Transverse colon (tissue), 4 donors: Measurements from ENCODE around the gene CLEC12A. TPM values are rescaled to one million over a fixed set of nuclear protein-coding genes. Genes with fewer than 3 reads are reported as not detected.
"Not testable (repeated sequence)": the region's sequence is repeated elsewhere in the genome, so short reads cannot be mapped to it uniquely, and the experiment has no call there.

ENCODE experiments used
- DNase-seq: peaks from one replicate; pipeline ENCODE4 v3.0.0-alpha.2; 2019
- H3K27ac ChIP-seq, 4 donors: fragments of 200-600 bp; sonication (generic); 2 replicates each; pipeline ENCODE4 v1.5.1; 2016 to 2018; ENCODE audit warnings: inconsistent platforms in 4 of 4
- H3K27me3 ChIP-seq: fragments of 200-600 bp; sonication (generic); 2 replicates; pipeline ENCODE4 v1.5.1; 2017; ENCODE audit warnings: inconsistent platforms
- H3K36me3 ChIP-seq, 4 donors: fragments of 200-600 bp; sonication (generic); 2 replicates each; pipeline ENCODE4 v1.5.1; 2017 to 2019; ENCODE audit warnings: inconsistent platforms in 4 of 4
- H3K4me1 ChIP-seq, 4 donors: fragments of 200-600 bp; sonication (generic); 2 replicates each; pipeline ENCODE4 v1.5.1; 2017 to 2020; ENCODE audit warnings: inconsistent platforms in 4 of 4
- H3K4me3 ChIP-seq, 4 donors: fragments of 200-600 bp; sonication (generic); 1 replicate in 1 of 4; 2 replicates in 3 of 4; pipeline versions ENCODE4 v1.5.1 to v1.6.1; 2017 to 2019; ENCODE audit warnings: inconsistent platforms in 4 of 4
- H3K9me3 ChIP-seq, 2 donors: fragments of 200-600 bp; sonication (generic); 2 replicates each; pipeline ENCODE4 v1.5.1; 2017 to 2019; ENCODE audit warnings: inconsistent platforms in 2 of 2
- EP300 ChIP-seq: sonication (generic); formaldehyde crosslinking; IDR thresholded peaks from one replicate; pipeline ENCODE4 v1.6.1; 2017; ENCODE audit warnings: antibody characterized with exemption, low read depth
- POLR2A ChIP-seq: fragments of 450-650 bp; IDR thresholded peaks from one replicate; pipeline ENCODE4 v1.6.1; 2016; ENCODE audit warnings: antibody characterized with exemption, mild to moderate bottlenecking, moderate library complexity
- POLR2AphosphoS5 ChIP-seq, 3 donors: sonication (generic); formaldehyde crosslinking; IDR thresholded peaks; one replicate each; pipeline ENCODE4 v1.6.1; 2016; ENCODE audit warnings: antibody characterized with exemption in 3 of 3
- WGBS, 2 donors: methylation state at CpG; one replicate each; pipeline ENCODE4 v1.1.5; 2018; ENCODE audit warnings: low coverage in 1 of 2; 5-methylcytosine and 5-hydroxymethylcytosine counted together
- in situ Hi-C, 4 donors: fragments of 200-750 bp; cut with MboI; loops; one replicate each; pipeline versions ENCODE4 v1.15.0 to v1.15.1; 2017; ENCODE audit warnings: low sequenced_read_pairs in 3 of 4, low pct_ligation_motif_present in 1 of 4, low pct_unique_long_range_greater_than_20kb in 1 of 4
- intact Hi-C: fragments of 100-400 bp; cut with DNase I; formaldehyde crosslinking; loops from one replicate; pipeline ENCODE4 v1.15.1; 2023; ENCODE audit warnings: low total_unique reads
- total RNA-seq, 4 donors: library from RNA; depleted of rRNA; stranded (reverse); fragments of >200 nt; gene quantifications; one replicate each; pipeline ENCODE4 v1.1.0, GENCODE V29; 2016
- TF ChIP-seq, protein P1 (sequence below), 5 experiments: fragments of 200-600 bp in 3 of 5; fragments of 450-650 bp in 2 of 5; sonication (generic) in 3 of 5; IDR thresholded peaks; 1 replicate in 2 of 5; 2 replicates in 3 of 5; pipeline ENCODE4 v1.5.1; 2016 to 2017; ENCODE audit warnings: antibody characterized with exemption in 5 of 5, inconsistent platforms in 3 of 5, mild to moderate bottlenecking in 2 of 5, moderate library complexity in 1 of 5

The CLEC12A gene
- total RNA-seq, 4 donors from 2014 or later, result 0.27 to 1.4 TPM; not detected in 2

DNA sequence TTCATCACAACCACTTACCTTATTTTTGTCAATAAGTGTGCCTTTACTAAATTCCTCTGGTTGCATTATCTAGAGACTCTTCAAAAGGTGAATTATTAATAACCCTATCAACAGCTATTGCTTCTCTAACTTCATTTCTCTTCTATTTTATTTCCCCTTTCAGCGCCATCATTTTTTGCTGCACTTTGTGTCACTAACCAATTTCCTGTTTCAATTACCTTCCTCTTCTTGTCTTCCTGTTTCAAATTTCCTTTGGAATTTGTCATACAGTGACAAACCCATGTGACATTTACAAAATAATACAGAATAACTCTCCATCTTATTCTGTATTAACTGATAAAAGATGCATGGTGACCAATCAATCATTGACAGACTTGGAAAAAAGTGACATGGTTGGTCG lies 26.8 kb upstream of the CLEC12A start:
- no peak overlapping the region for H3K27ac ChIP-seq

DNA sequence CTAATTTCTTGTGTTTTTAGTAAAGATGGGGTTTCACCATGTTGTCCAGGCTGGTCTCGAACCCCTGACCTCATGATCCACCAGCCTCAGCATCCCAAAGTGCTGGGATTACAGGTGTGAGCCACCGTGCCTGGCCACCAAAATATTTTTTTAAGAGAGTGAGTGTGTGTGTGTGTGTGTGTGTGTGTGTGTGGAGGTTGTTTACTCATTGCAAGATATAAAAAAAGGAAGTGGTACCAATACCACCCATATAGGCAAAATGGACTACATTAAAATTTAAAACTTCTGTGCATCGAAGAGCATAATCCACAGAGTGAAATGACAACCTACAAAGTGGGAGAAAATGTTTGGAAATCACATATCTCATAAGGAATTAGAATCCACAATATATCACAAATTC lies 23.5 kb upstream of the CLEC12A start:
- Histone ChIP-seq H3K4me3 (no peak overlapping the region), H3K27ac (no peak overlapping the region), H3K27me3 (no peaks in the 10 kb centered on the region), H3K4me1 (no peaks in the 10 kb centered on the region), H3K36me3 (no peaks in the 10 kb centered on the region), H3K9me3 (no peaks in the 10 kb centered on the region)
- TF ChIP-seq POLR2AphosphoS5 (IDR thresholded peaks at IDR 0.05) (no peak), EP300 (no peak), POLR2A (no peak)
- TF ChIP-seq, protein P1, sequence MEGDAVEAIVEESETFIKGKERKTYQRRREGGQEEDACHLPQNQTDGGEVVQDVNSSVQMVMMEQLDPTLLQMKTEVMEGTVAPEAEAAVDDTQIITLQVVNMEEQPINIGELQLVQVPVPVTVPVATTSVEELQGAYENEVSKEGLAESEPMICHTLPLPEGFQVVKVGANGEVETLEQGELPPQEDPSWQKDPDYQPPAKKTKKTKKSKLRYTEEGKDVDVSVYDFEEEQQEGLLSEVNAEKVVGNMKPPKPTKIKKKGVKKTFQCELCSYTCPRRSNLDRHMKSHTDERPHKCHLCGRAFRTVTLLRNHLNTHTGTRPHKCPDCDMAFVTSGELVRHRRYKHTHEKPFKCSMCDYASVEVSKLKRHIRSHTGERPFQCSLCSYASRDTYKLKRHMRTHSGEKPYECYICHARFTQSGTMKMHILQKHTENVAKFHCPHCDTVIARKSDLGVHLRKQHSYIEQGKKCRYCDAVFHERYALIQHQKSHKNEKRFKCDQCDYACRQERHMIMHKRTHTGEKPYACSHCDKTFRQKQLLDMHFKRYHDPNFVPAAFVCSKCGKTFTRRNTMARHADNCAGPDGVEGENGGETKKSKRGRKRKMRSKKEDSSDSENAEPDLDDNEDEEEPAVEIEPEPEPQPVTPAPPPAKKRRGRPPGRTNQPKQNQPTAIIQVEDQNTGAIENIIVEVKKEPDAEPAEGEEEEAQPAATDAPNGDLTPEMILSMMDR (IDR thresholded peaks at IDR 0.05), result no peak
- WGBS, 2 donors, result 68 to 82% methylated on average over 1 to 3 of the region's 3 CpGs
- no peak for DNase-seq
- intact Hi-C loops, result no loop called here
- in situ Hi-C loops, result no loop called here

More for the DNA sequence above, 26.8 kb upstream of the CLEC12A start:
- in situ Hi-C loops, result no loop called here
- intact Hi-C loops, result no loop called here
- Histone ChIP-seq H3K4me1 (no peaks in the 10 kb centered on the region), H3K9me3 (no peaks in the 10 kb centered on the region), H3K4me3 (no peak overlapping the region), H3K27me3 (no peaks in the 10 kb centered on the region), H3K36me3 (no peaks in the 10 kb centered on the region)
- TF ChIP-seq EP300 (no peak), POLR2A (no peak), POLR2AphosphoS5 (IDR thresholded peaks at IDR 0.05) (no peak)
- TF ChIP-seq, protein P1 (IDR thresholded peaks at IDR 0.05), result no peak
- WGBS, 2 donors, result 63 to 69% methylated on average over 2 of the region's 2 CpGs
- DNase-seq, result no peak

DNA sequence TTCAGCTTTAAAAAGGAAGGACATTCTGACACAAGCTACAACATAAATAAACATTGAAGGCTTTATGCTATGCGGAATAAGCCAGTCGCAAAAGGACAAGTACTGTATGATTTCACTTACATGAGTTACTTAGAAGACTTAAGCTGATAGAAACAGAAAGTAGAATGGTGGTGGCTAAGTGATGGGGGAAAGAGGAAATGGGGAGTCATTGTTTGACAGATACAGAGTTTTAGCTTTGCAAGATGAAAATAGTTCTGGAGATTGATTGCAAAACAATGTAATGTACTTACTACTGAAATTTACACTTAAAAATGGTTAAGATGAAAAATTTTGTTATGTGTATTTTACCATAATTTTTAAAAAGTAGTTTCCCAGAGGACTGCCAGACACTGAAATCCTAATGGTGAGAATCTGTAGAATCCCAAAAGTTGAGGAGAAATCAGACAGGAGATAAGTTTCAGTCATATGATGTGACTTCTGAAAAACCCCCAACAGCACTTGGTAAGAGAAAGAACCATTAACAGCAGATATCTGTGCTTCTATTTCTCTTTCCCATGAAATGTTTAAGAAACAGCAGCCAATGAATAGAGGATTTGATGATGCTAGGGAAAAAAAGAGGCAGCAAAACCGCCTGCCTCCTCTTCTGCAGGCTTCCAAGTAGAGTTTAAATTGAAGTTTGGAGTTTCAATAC lies 22.5 kb upstream of the CLEC12A start:
- intact Hi-C loops (no loop called here), in situ Hi-C loops (no loop called here)
- TF ChIP-seq, protein P1 (IDR thresholded peaks at IDR 0.05), result no peak
- TF ChIP-seq POLR2A, result no peak
- Histone ChIP-seq H3K9me3 (no peaks in the 10 kb centered on the region), H3K36me3 (no peaks in the 10 kb centered on the region), H3K4me1 (no peaks in the 10 kb centered on the region), H3K4me3 (no peak overlapping the region), H3K27me3 (no peaks in the 10 kb centered on the region), H3K27ac (no peak overlapping the region)
- WGBS, 2 donors, result 59 to 71% methylated on average over 3 of the region's 3 CpGs
- no peak for DNase-seq

DNA sequence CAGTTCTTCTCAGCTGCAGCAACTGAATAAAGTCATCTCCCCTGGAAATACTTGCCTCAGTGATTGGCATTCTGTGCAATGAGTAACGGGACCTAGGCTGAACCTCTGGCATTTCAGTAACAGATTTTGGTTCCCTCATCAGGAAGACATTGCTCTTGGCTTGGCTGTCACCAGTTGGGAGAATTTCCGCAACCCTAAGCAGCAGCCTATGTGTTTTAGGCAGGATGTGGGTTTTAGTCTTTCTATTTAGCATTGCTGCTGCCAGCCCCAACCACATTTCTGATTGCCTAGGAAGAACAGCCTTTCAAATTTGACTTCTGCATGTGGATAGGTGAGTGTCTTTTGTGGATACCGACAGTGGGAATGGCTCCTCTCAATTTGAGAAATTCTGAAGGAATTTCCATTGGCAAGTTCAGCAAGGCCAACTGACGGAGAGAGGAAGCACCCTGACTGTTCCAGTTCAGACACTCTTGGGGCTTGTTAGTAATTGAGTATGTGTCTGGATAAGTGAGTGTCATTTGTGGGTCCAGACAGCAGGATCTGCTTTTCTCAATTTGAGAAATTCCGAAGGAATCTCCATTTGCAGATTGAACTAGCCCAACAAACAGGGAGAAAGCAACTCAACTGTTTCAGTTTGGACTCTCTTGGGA lies 20.1 kb upstream of the CLEC12A start:
- in situ Hi-C loops, result no loop called here
- 59 to 60% methylated on average over 1 to 5 of the region's 5 CpGs for WGBS, 2 donors
- DNase-seq, result peak; percentile 17
- H3K27ac ChIP-seq, result no peak overlapping the region
- H3K36me3 ChIP-seq, result no peaks in the 10 kb centered on the region
- no peaks in the 10 kb centered on the region for H3K4me1 ChIP-seq
- no peaks in the 10 kb centered on the region for H3K9me3 ChIP-seq
- no peak overlapping the region for H3K4me3 ChIP-seq
- no peaks in the 10 kb centered on the region for H3K27me3 ChIP-seq
- TF ChIP-seq EP300 (no peak), POLR2AphosphoS5 (IDR thresholded peaks at IDR 0.05) (no peak), POLR2A (no peak)
- TF ChIP-seq, protein P1 (IDR thresholded peaks at IDR 0.05), result no peak
- intact Hi-C loops, result no loop called here

DNA sequence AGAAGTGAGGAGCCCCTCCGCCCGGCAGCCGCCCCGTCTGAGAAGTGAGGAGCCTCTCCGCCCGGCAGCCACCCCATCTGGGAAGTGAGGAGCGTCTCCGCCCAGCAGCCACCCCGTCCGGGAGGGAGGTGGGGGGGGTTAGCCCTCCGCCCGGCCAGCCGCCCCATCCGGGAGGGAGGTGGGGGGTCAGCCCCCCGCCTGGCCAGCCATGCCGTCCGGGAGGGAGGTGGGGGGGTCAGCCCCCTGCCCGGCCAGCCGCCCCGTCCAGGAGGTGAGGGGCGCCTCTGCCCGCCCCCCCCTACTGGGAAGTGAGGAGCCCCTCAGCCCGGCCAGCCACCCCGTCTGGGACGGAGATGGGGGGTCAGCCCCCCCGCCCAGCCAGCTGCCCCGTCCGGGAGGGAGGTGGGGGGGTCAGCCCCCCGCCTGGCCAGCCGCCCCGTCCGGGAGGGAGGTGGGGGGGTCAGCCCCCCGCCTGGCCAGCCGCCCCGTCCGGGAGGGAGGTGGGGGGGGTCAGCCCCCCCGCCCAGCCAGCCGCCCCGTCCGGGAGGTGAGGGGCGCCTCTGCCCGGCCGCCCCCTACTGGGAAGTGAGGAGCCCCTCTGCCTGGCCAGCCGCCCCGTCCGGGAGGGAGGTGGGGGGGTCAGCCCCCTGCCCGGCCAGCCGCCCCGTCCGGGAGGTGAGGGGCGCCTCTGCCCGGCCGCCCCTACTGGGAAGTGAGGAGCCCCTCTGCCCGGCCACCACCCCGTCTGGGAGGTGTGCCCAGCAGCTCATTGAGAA lies 18.1 kb upstream of the CLEC12A start:
- H3K4me1 ChIP-seq, DNase-seq, H3K36me3 ChIP-seq, H3K9me3 ChIP-seq, in situ Hi-C loops, H3K27ac ChIP-seq, H3K4me3 ChIP-seq, intact Hi-C loops, H3K27me3 ChIP-seq: not testable (repeated sequence)
- WGBS, 2 donors, result no CpG with 5 or more reads among the region's 55 CpGs
